GM06990 (cell line): ENCODE data around the gene TCP11L2.

Experiments
- DNase-seq: peaks from one replicate; pipeline ENCODE4 v3.0.0-alpha.2; 2011; ENCODE audit not compliant: insufficient read length; ENCODE audit errors: extremely low read depth
- H3K27me3 ChIP-seq: replicated peaks from 2 replicates; pipeline ENCODE4 v1.6.0; 2011; ENCODE audit warnings: low read length; ENCODE audit not compliant: control insufficient read depth, insufficient read depth
- H3K36me3 ChIP-seq: 2 replicates; pipeline ENCODE4 v1.5.1; 2011; ENCODE audit warnings: low read length; ENCODE audit not compliant: control insufficient read depth, insufficient read depth
- H3K4me3 ChIP-seq: replicated peaks from 2 replicates; pipeline ENCODE4 v1.5.1; 2011; ENCODE audit warnings: low read depth, mild to moderate bottlenecking, control low read depth, low read length
- TF ChIP-seq, protein P1 (sequence below): IDR thresholded peaks from 2 replicates; pipeline ENCODE4 v1.5.1; 2011; ENCODE audit warnings: low read length, control low read depth, mild to moderate bottlenecking, inconsistent platforms; ENCODE audit not compliant: insufficient read depth, poor library complexity, severe bottlenecking

Gene TCP11L2

DNA sequence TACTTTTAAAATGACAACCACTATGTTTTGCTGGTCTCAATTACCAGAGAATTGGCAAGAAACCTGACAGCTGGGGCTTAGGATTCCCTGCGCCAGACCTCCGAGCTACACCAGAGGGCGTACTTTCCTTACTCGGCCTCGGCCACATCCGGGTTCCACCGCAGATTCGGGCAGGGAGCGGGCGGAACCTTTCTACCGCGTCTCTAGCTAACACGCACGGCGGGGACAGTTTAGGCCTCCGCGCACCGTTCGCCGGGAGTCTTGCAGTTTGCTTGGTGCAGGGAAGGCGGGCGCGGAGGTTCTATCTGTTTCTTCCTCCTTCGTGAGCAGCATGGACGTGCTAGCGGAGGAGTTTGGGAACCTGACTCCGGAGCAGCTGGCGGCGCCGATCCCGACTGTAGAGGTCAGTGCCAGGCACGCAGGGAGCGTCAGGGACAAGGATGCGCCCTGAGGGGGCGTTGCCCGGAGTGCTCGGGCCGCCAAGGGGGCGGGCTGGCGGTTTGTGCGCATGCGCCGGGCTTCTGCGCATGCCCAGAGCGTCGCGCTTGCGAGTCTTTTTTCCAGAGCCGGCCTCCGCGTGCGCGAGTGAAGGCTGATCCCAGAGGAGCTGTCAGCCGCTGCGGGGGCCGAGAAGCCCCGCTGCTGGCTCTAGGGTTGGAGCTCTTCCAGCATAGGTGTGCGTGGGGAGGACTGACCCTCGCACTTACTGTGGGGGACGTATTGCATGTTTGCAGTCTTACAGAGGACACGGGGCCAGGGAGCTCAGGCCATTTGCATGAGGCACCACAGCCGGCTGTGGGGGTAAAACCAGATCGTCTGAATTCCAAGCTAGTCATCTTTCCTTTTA, 55.2 kb downstream of the TCP11L2 start, which contains the start of gene POLR3B:
TSS of gene POLR3B (plus strand) at position 200 of the 847 bp plus-strand sequence. CDS start at position 332, 132 bp downstream.
- Histone ChIP-seq H3K4me3 (peak within 1 kb of the TSS; percentile 93), H3K36me3 (no peaks in the 10 kb centered on the region), H3K27me3 (no peaks in the 10 kb centered on the region)
- peak; percentile 96 for DNase-seq
- TF ChIP-seq, protein P1, sequence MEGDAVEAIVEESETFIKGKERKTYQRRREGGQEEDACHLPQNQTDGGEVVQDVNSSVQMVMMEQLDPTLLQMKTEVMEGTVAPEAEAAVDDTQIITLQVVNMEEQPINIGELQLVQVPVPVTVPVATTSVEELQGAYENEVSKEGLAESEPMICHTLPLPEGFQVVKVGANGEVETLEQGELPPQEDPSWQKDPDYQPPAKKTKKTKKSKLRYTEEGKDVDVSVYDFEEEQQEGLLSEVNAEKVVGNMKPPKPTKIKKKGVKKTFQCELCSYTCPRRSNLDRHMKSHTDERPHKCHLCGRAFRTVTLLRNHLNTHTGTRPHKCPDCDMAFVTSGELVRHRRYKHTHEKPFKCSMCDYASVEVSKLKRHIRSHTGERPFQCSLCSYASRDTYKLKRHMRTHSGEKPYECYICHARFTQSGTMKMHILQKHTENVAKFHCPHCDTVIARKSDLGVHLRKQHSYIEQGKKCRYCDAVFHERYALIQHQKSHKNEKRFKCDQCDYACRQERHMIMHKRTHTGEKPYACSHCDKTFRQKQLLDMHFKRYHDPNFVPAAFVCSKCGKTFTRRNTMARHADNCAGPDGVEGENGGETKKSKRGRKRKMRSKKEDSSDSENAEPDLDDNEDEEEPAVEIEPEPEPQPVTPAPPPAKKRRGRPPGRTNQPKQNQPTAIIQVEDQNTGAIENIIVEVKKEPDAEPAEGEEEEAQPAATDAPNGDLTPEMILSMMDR, result peak; percentile 93

DNA sequence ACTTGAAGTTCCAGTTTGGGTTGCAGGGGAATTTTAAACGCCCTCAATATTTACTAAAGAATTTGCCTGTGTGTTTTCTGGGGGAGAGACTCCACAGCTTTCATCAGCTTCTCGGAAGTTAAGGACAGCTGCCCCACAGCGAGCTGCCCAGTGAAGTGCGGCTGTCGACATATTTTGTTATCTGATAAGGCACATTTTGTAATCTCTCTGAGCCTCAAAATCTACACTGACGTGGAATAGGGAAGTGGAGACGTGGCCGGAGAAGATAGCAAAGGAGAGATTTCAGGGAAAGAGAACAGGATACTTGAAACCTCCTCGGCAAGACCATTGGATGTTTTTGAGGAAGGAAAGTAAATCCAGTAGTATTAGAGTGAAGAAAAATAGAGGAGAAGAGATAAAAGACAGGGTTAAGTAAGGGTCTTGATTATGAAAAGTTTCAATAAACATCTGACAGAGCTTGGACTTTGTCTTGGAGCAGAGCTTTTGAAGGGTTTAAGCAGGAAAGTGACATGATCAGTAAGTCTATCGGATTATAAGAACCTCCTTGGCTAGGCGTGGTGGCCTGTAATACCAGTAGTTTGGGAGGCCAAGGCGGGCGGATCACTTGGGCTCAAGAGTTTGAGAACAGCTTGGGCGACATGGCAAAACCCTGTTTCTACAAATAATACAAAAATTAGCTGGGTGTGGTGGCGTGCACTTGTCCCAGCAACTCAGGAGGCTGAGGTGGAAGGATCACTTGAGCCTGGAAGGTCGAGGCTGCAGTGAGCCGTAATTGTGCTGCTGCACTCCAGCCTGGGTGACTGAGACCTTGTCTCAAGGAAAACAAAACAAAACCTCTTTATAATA, 56.1 kb downstream of the TCP11L2 start:
- DNase-seq, result no peak
- TF ChIP-seq, protein P1, result no peak
- no peaks in the 10 kb centered on the region for H3K36me3 ChIP-seq
- peak overlapping the region; percentile 93 for H3K4me3 ChIP-seq
- H3K27me3 ChIP-seq, result no peaks in the 10 kb centered on the region

DNA sequence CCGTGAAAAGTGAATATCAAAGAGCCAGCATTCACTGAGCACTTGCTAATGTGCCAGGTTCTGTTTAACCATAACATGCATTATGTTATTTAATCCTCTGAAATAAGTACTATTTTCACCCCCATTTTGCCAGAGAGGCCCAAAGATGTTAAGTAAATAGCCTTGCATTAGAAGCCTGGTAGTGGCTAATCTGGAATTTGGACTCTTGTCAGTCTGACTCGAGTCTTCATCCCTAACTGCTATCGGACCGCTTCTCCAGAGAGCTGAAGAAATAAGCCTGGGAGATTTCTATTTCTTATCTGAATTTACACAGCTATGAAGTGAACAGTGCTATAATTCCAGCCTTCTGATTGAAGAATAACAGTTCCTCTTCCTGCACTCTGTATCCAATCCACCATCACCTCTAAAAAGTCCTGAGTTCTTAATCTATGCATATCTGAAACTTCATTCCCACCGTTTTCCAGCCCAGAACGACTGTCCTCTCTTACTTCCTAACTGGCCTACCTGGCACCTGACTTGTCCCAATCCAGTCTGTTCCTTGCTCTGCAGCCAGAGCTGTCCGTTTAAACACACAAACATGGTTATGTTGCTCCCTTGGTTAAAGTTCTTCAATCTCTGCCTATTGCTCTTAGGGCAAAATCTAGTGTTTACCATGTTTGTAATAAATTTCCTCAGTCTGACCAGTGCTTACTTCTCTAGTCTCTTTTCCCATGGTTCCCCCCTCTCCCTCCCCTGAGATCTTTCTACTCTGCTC, 57.3 kb downstream of the TCP11L2 start:
- Histone ChIP-seq H3K27me3 (no peaks in the 10 kb centered on the region), H3K4me3 (no peak overlapping the region), H3K36me3 (no peaks in the 10 kb centered on the region)
- no peak for DNase-seq
- TF ChIP-seq, protein P1, result no peak

DNA sequence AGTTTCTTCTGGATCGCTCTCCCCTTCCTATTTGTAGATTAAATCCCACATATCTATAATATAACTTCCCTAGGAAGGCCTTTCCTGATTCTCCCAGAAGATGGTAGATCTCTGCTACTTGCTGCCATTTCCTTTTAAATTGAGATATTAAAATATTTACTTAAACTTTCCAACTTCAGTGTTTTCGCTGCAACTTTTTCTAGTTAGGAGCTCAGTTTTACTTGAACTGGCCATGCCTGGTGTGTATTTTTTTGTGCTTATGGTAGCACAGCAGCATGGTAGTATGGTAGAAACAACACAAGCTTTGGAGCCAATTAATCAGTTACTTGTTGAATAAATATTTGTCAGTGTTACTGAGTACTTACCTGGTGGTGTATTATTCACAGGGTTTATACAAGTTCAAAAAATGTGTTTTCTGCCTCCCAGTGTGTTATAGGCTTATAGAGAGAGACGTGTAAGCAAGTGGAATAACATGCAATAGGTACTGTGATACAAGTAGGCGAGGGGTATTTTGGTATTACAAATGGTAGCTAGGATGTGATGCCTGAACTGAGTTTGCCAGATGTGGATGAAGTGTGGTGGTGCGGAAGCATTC, 58.0 kb downstream of the TCP11L2 start:
- Histone ChIP-seq H3K4me3 (no peak overlapping the region), H3K36me3 (no peaks in the 10 kb centered on the region), H3K27me3 (no peaks in the 10 kb centered on the region)
- TF ChIP-seq, protein P1, result no peak
- DNase-seq, result no peak

DNA sequence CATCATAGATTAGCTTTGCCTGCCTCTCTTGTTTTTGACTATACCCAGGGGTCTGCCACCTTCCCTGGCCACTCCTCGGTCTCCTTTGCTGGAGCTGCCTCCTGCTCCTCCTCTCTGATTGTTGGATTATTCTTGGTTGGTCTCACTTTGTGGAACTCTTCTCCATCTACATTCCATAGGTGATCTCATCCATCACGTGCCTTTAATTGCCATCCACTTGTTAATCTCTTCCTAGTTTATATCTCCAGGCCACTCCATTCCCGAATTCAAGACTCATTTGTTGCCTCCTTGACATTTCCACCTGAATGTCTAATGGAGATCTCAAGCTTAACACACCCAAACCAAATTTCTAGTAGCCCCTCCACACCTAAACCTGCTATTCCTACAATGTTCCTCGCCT, 60.4 kb downstream of the TCP11L2 start:
- no peaks in the 10 kb centered on the region for H3K36me3 ChIP-seq

More for the DNA sequence above, 60.4 kb downstream of the TCP11L2 start:
- TF ChIP-seq, protein P1, result no peak
- no peak overlapping the region for H3K4me3 ChIP-seq
- DNase-seq, result no peak
- no peaks in the 10 kb centered on the region for H3K27me3 ChIP-seq
